ENCODE results near the gene MRPL45.
"Not testable (repeated sequence)": the region's sequence is repeated elsewhere in the genome, so short reads cannot be mapped to it uniquely, and the experiment has no call there.

The MRPL45 gene

DNA sequence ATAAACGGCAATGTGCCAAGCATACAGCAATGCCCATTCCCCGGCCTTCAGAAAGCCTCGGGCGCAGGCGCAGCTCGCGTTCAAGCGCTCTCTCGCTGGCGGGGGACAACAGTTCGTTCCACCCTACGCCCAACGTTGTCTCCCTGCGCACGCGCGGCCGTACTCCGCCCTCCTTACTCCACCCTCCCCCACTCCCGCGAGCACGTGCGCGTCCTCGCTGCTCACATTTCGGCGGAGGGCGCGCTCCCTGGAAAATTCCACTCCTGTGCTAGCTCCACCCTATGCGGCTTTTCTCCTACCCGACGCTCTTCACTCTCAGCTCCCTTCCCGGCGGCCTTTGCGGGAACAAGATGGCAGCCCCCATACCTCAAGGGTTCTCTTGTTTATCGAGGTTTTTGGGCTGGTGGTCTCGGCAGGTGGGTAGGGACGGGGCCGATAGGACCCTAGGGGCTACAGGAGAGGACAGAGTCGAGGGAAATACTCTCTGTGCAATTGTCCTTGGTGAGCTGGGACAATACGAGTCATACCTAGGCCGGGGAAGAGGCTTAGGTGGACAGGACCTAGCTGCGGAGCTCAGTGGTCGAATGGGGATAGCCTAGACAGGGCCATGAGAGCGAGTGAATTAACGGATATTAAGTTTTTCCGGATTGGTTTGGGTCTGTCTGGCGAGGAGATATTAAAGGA, at the start of gene MRPL45:
Gene MRPL45, plus strand, starts transcription at position 335 of the 684 bp plus-strand sequence. Its CDS starts 16 bp downstream, at position 351.
- peak; percentile 89 to 96 (median 94) for DNase-seq

GRCh38 chr17:38253191-38253590, 43.8 kb upstream of the MRPL45 start:
- DNase-seq, result not testable (repeated sequence)

DNA sequence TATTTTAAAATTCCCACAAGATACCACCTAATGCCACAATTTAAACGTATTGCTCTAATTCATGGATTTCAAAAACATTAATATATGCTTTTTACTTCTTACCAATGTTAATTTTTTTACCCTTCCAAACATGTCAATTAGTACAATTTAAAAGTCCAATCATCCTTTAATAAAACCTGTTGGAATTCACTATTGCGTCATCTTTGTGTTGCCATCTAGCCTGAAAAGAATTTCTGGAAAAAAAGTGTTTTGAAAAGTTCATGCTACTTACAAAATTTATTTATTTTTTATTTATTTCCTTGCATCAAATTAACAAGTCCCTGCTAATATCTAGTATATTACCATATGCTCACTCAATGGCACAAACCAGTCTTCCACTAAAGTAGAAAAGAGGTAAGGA, 42.6 kb upstream of the MRPL45 start:
- DNase-seq, result not testable (repeated sequence)

DNA sequence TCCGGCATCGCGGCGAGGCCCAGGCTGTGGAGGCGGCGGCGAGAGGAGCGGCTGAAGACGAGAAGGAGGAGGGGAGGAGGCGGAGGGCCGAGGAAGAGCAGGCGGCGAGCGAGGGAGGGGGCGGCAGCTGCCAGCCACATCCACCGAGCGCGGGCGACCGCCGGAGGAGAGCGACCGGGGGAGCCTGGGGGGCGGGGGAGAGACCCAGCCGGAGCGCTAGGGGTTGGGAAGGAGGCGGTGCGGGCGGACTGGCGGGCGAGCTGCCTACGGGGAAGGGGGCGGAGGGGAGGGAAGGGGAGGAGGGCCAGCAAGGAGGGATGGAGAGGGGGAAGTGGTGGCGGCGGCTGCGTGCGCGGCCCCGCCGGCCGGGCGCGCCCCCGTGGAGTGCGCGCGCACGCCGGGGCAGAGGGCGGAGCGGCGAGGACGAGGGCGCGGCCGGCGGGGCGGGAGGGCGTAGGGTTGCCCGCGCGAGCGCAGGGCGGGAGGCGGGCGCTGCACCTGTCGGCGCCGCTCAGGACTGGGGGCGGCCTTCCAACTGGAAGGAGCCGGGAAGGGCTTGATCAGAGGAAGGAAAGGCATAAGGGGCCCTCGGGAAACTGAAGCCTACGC, 39.9 kb upstream of the MRPL45 start:
- DNase-seq, result peak; percentile 78 to 89 (median 83)

GRCh38 chr17:38265974-38266506, 30.9 kb upstream of the MRPL45 start:
- not testable (repeated sequence) for DNase-seq

- DNase-seq, result not testable (repeated sequence)
These were observed 30.4 kb upstream of the MRPL45 start for GRCh38 chr17:38266571-38266970.

DNA sequence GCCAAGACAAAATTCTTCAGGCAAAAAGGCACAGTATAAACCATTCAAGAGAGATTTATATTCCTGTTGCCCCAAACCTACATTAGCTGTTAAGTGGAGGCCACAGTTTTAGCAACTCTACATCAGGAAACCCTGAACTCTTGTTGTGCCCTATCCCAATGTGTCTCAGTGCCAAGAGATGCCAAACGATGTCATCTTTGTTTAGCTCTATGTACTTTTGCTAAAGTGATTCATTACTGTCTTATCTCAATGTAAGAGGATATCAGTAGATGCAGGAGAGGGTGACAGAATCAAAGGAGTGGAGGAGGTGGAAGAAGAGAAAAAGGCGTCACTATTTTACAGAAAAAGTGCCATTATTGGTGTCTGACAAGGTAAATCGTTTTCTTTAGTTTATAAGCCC, 28.8 kb upstream of the MRPL45 start:
- DNase-seq, result not testable (repeated sequence)

- DNase-seq, result not testable (repeated sequence)
These were observed 27.9 kb upstream of the MRPL45 start for GRCh38 chr17:38269045-38269444.

- DNase-seq, result not testable (repeated sequence)
These were observed 27.4 kb upstream of the MRPL45 start for GRCh38 chr17:38269552-38269951.

- not testable (repeated sequence) for DNase-seq
These were observed 11.0 kb upstream of the MRPL45 start for GRCh38 chr17:38285994-38286393.

- DNase-seq, result peak in 1 of 6 experiments; percentile 34
These were observed 10.4 kb upstream of the MRPL45 start for GRCh38 chr17:38286501-38287091.

- not testable (repeated sequence) for DNase-seq
These were observed 8.6 kb upstream of the MRPL45 start for GRCh38 chr17:38288217-38288827.

DNA sequence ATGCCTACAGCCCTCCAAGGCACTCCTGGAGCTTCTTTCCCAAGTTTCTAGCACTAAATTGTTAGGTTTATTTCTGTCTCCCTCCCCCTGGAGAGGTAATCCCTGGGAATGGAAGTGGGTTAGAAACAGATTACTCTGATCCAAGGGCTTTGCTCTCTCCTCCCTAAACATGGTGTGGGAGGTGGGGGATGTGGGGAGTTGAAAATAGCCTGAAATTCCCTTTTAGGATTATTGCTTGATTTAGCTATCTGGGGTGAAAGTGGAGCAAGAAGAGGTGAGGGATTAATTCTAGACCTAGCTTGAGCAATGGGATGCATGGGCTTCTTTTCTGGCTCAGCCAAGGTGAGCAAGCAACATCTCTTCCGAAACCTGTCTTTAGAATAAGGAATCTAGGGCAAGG, 7.2 kb upstream of the MRPL45 start:
- DNase-seq, result not testable (repeated sequence)

GRCh38 chr17:38295602-38296365, 1.2 kb upstream of the MRPL45 start:
- DNase-seq, result not testable (repeated sequence)

DNA sequence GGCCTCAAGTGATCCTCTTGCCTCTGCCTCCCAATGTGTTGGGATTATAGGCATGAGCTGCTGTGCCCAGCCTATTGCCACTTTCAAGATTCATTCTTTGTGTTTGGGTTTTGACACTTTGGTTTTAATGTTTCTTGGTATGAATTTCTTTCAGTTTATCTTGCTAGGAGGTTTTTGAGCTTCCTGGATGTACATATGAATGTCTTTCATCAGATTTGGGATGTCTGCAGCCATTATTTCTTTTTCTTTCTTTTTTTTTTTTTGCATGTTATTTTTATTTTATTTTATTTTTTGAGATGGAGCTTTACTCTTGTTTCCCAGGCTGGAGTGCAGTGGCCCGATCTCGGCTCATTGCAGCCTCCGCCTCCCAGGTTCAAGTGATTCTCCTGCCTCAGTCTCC, 18.5 kb downstream of the MRPL45 start:
- no peak for DNase-seq

DNA sequence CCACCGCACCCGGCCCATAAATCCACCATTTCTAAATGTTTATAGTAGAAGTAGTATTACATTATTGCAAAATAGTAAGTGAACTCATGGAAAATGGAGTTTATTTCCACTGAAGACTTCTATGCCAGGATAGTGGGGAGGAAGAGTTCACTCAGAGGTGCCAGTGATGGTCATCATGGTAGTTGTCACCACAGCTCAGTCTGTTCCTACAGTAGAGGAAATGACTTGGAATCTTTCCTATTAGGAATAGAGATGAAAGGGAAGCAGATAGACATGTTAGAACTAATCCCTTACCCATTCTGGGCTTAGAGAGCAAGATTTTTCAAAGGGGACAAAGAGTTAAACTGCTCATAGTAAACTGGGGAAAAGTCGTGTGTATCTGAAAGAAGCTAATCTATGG, 20.1 kb downstream of the MRPL45 start:
- DNase-seq, result no peak

DNA sequence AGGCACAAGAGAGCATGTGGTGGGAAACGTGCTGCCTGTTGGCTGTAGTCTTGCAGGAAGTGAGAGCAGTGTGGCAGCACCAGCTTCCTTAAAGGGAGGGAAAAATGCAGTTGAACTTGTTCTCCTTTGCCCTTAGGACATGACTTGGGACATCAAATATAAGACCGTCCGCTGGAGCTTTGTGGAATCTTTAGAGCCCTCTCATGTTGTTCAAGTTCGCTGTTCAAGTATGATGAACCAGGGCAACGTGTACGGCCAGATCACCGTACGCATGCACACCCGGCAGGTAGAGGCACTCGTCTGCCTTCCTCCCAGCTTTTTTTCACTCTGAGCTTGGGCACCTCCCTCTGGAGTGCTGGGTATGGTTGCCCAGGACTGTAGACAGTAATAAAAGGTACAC, 23.5 kb downstream of the MRPL45 start:
- no peak for DNase-seq

DNA sequence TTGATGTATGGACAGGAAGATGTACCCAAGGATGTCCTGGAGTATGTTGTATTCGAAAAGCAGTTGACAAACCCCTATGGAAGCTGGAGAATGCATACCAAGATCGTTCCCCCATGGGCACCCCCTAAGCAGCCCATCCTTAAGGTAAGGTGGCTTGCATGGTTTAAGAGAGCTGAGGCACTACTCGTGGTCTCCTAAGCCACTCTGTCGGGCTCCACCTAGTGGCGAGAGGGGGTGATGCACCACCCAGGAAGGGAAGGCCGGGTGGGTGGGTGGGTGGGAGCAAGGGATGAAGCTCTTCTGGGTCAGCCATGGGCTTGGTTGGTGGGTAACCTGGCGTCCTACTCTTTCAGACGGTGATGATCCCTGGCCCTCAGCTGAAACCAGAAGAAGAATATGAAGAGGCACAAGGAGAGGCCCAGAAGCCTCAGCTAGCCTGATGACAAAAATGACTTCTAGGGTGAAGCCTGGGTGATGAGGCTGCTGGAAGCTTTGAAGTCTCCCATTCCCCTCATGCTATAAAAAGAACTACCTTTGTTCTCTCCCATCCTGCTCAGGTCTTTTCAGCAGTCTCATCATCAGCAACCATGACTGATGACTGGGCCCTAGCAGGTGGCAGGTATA, 25.3 kb downstream of the MRPL45 start:
- peak; percentile 10 to 73 (median 56) for DNase-seq

DNA sequence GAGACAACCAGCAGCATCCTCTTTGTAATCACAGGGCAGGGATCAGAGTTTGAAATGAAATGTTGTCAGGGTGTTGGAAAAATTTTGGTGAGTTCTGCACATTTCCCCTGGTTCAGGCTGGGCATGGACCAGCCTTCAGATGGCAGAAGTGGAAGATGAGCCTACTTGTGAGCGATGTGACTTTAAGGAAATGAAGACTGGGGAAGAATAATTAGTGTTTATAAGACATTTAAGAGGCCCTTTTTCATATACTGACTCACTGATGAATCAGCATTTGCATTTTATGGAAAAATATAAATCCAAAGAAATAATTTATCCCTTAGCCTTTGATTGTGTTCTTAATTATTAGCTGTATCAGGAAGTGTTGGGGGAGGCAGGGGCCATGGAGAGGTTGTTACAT, 25.9 kb downstream of the MRPL45 start:
- no peak for DNase-seq

GRCh38 chr17:38324141-38324697, 27.3 kb downstream of the MRPL45 start:
- no peak for DNase-seq

GRCh38 chr17:38324772-38325171, 27.8 kb downstream of the MRPL45 start:
- no peak for DNase-seq
